ENCODE data around the gene METTL26. TPM values are rescaled to one million over a fixed set of nuclear protein-coding genes. Genes with fewer than 3 reads are reported as not detected.

METTL26 gene
- total RNA-seq, 1 donor from 2014 or later: 68.1 TPM

- no peaks in the 10 kb centered on the region for H3K9me3 Mint-ChIP-seq (ENCODE audit: low read depth)
- no peak for DNase-seq (ENCODE audit: low spot score)
- H3K4me1 Mint-ChIP-seq (ENCODE audit: low read depth): peaks cover 38% of the 10 kb centered on the region
- no peak for TF ChIP-seq CTCF (IDR thresholded peaks at IDR 0.05)
- H3K36me3 Mint-ChIP-seq (ENCODE audit: low read depth): peaks cover 11% of the 10 kb centered on the region
- no peaks in the 10 kb centered on the region for H3K27me3 Mint-ChIP-seq (ENCODE audit: low read depth)
- peak overlapping the region; percentile 59 for H3K27ac Mint-ChIP-seq (ENCODE audit: unreplicated experiment)
- H3K4me3 Mint-ChIP-seq (ENCODE audit: unreplicated experiment): peak overlapping the region; percentile 68
Measured at GRCh38 chr16:682493-683395, 46.6 kb upstream of the METTL26 start.

DNA sequence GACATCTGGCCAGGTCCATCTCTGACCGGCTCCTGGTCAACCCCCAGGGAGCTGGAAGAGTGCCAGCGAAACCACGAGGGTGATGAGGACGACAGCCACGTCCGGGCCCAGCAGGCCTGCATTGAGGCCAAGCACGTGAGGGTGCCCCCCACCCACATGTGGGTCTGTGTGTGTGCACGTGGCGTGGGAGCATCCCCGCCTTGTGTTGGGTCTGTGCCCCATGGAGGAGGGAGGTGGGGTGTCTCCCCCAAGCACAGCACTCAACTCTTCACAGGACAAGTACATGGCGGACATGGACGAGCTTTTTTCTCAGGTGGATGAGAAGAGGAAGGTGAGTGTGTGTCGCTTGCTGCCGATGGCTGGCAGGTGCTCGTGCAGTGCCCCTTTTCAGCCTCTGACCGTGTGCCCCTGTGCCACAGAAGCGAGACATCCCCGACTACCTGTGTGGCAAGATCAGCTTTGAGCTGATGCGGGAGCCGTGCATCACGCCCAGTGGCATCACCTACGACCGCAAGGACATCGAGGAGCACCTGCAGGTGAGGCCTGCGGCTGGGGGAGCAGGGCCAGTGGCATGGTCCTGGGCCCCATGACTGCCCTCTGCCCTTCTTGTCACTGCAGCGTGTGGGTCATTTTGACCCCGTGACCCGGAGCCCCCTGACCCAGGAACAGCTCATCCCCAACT lies 45.8 kb upstream of the METTL26 start:
- peak overlapping the region; percentile 75 for H3K4me3 Mint-ChIP-seq (ENCODE audit: unreplicated experiment)
- H3K27me3 Mint-ChIP-seq (ENCODE audit: low read depth): no peaks in the 10 kb centered on the region
- no peak for DNase-seq (ENCODE audit: low spot score)
- no peak for TF ChIP-seq CTCF (IDR thresholded peaks at IDR 0.05)
- H3K9me3 Mint-ChIP-seq (ENCODE audit: low read depth): no peaks in the 10 kb centered on the region
- H3K36me3 Mint-ChIP-seq (ENCODE audit: low read depth): peaks cover 10% of the 10 kb centered on the region
- peak overlapping the region; percentile 71 for H3K27ac Mint-ChIP-seq (ENCODE audit: unreplicated experiment)
- H3K4me1 Mint-ChIP-seq (ENCODE audit: low read depth): peaks cover 38% of the 10 kb centered on the region

DNA sequence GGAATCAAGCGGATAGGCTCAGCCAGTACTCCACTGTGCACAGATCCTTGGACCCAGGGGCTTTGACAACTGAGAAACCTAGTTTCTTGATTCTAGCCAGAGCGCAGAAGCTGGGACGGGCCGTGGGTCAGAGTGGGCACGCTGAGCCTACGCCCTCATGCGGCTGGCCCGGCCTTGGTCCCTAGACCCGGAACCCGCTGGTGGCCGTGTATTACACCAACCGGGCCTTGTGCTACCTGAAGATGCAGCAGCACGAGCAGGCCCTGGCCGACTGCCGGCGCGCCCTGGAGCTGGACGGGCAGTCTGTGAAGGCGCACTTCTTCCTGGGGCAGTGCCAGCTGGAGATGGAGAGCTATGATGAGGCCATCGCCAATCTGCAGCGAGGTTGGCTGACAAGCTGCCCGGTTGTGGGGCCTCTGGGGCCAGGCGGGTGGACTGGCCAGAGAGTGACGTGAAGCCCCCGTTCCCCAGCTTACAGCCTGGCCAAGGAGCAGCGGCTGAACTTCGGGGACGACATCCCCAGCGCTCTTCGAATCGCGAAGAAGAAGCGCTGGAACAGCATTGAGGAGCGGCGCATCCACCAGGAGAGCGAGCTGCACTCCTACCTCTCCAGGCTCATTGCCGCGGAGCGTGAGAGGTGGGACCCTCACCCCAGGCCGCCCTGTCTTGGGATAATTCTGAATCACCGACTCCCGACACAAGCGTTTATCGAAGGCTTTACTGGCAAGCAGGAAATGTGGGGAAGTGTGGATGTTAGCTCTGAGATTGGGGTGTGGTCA lies 45.1 kb upstream of the METTL26 start:
- Mint-ChIP-seq H3K4me1 (ENCODE audit: low read depth) (peaks cover 38% of the 10 kb centered on the region), H3K27ac (ENCODE audit: unreplicated experiment) (peak overlapping the region; percentile 71), H3K4me3 (ENCODE audit: unreplicated experiment) (peak overlapping the region; percentile 75), H3K9me3 (ENCODE audit: low read depth) (no peaks in the 10 kb centered on the region), H3K27me3 (ENCODE audit: low read depth) (no peaks in the 10 kb centered on the region), H3K36me3 (ENCODE audit: low read depth) (peaks cover 10% of the 10 kb centered on the region)
- DNase-seq (ENCODE audit: low spot score): no peak
- TF ChIP-seq CTCF (IDR thresholded peaks at IDR 0.05): peak; percentile 38

- TF ChIP-seq CTCF (IDR thresholded peaks at IDR 0.05): no peak
- H3K4me1 Mint-ChIP-seq (ENCODE audit: low read depth): peaks cover 33% of the 10 kb centered on the region
- peak overlapping the region; percentile 71 for H3K27ac Mint-ChIP-seq (ENCODE audit: unreplicated experiment)
- no peaks in the 10 kb centered on the region for H3K27me3 Mint-ChIP-seq (ENCODE audit: low read depth)
- H3K4me3 Mint-ChIP-seq (ENCODE audit: unreplicated experiment): peak overlapping the region; percentile 75
- no peak for DNase-seq (ENCODE audit: low spot score)
- peaks cover 8% of the 10 kb centered on the region for H3K36me3 Mint-ChIP-seq (ENCODE audit: low read depth)
- H3K9me3 Mint-ChIP-seq (ENCODE audit: low read depth): no peaks in the 10 kb centered on the region
Measured at GRCh38 chr16:680625-680945, 44.5 kb upstream of the METTL26 start.

Data from chondrocyte (in vitro differentiated cells).